ENCODE measurements around the gene MEF2B.
A peak's percentile ranks its signal among the peaks of the same experiment; 100 is the strongest.

The MEF2B gene

DNA sequence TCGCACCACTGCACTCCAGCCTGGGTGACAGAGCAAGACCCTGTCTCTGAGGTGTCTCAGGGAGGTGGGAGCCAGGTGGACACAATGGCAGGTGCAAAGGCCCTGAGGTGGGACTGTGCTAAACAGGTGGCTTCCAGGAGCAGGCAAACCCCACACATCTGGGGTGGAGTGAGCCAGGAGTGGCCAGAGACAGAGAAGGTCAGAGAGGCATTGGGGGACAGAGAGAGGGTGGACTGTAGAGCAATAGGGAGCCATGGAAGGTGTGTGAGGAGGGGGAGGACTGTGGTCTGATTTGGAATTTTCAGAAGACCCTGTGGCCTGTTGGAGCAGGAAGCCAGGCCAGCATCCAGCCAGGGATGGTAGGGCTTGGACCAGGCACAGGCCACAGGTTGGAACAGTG, 4.7 kb downstream of the MEF2B start:
- TF ChIP-seq, protein P1, sequence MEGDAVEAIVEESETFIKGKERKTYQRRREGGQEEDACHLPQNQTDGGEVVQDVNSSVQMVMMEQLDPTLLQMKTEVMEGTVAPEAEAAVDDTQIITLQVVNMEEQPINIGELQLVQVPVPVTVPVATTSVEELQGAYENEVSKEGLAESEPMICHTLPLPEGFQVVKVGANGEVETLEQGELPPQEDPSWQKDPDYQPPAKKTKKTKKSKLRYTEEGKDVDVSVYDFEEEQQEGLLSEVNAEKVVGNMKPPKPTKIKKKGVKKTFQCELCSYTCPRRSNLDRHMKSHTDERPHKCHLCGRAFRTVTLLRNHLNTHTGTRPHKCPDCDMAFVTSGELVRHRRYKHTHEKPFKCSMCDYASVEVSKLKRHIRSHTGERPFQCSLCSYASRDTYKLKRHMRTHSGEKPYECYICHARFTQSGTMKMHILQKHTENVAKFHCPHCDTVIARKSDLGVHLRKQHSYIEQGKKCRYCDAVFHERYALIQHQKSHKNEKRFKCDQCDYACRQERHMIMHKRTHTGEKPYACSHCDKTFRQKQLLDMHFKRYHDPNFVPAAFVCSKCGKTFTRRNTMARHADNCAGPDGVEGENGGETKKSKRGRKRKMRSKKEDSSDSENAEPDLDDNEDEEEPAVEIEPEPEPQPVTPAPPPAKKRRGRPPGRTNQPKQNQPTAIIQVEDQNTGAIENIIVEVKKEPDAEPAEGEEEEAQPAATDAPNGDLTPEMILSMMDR (IDR thresholded peaks at IDR 0.05; ENCODE audit: insufficient read depth, low read length, poor library complexity, severe bottlenecking) = no peak
- TF ChIP-seq EZH2phosphoT487 (conservative IDR thresholded peaks at IDR 0.05; ENCODE audit: low read length) = no peak
- Histone ChIP-seq H3K79me2 (ENCODE audit: insufficient read depth, low read length) (peaks cover 94% of the 10 kb centered on the region), H3K27ac (ENCODE audit: low read depth, low read length) (peak overlapping the region; percentile 99), H2AFZ (ENCODE audit: low read depth, low read length, severe bottlenecking) (no peak overlapping the region), H3K4me2 (ENCODE audit: low read depth, low read length, poor library complexity, severe bottlenecking) (peak overlapping the region; percentile 96), H4K20me1 (ENCODE audit: low read depth, low read length) (no peaks in the 10 kb centered on the region), H3K36me3 (ENCODE audit: low read length) (peaks cover 4% of the 10 kb centered on the region), H3K9me3 (ENCODE audit: insufficient read depth, low read length) (no peaks in the 10 kb centered on the region), H3K4me3 (ENCODE audit: insufficient read depth, low read length, poor library complexity, severe bottlenecking) (peak overlapping the region; percentile 81), H3K9ac (ENCODE audit: low read length) (peak overlapping the region; percentile 94), H3K9me2 (replicated peaks; ENCODE audit: insufficient read depth, low read length) (no peaks in the 10 kb centered on the region), H3K27me3 (ENCODE audit: low read length) (no peaks in the 10 kb centered on the region), H3F3A (ENCODE audit: insufficient read depth) (peaks cover 89% of the 10 kb centered on the region)

DNA sequence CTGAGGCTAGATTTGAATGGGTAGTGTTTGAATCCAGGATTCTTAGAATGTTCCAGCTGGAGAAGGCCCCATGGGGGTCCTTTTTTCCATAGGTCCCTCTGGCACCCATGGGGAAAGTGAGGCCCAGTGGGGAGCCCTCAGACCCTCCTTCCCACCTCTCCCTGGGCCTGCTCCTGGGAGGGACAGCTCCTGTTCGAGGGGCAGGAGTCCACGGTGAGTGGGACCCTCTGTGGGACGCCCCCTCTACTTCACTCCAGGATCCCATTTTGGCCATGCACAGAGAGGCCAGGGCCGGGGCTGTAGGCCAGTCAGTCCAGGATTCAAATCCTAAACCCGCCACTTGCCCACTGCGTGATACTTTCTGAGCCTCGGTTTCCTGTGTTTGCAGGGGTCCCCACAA, 7.6 kb downstream of the MEF2B start:
- Histone ChIP-seq H3K27ac (ENCODE audit: low read depth, low read length) (peak overlapping the region; percentile 99), H3K27me3 (ENCODE audit: low read length) (no peaks in the 10 kb centered on the region), H3K4me2 (ENCODE audit: low read depth, low read length, poor library complexity, severe bottlenecking) (peak overlapping the region; percentile 96), H3K9me3 (ENCODE audit: insufficient read depth, low read length) (no peaks in the 10 kb centered on the region), H3K36me3 (ENCODE audit: low read length) (peaks cover 2% of the 10 kb centered on the region; the same call in 1 of the 2 replicates), H3K79me2 (ENCODE audit: insufficient read depth, low read length) (peaks cover 83% of the 10 kb centered on the region), H4K20me1 (ENCODE audit: low read depth, low read length) (no peaks in the 10 kb centered on the region), H3K9ac (ENCODE audit: low read length) (peak overlapping the region; percentile 94), H3F3A (ENCODE audit: insufficient read depth) (peaks cover 95% of the 10 kb centered on the region), H3K9me2 (replicated peaks; ENCODE audit: insufficient read depth, low read length) (no peaks in the 10 kb centered on the region), H2AFZ (ENCODE audit: low read depth, low read length, severe bottlenecking) (no peak overlapping the region), H3K4me3 (ENCODE audit: insufficient read depth, low read length, poor library complexity, severe bottlenecking) (peak overlapping the region; percentile 36)
- TF ChIP-seq, protein P1 (IDR thresholded peaks at IDR 0.05; ENCODE audit: insufficient read depth, low read length, poor library complexity, severe bottlenecking) = no peak

DNA sequence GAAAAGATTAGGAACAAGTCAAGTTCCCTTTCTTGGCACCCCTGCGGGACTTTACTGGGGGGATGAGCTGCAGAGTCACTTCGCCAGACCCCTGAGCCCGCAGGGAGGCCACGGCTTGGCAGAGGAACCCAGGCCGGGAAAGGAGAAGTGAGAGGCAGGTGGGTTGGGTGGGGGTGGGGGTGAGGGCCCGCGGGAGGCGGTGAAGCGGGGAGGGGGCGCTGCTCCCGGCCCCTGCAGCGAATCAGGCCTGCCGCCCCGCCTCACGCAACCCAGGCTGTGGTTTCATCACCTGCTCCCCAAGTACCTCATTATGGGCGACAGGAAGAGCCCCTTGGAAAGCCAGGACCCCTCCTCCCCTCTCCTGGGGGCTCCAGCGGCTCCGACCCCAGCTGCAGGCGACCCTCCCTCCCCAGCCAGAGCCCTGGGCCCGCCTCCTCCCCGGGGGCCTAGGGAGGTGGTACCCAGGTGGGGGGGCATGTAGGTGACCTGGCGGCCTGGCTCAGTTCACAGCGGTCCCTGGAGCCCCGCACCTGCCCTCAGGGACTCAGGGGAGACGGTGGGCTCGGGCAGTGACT, 9.5 kb downstream of the MEF2B start:
- peaks cover 94% of the 10 kb centered on the region for H3F3A ChIP-seq (ENCODE audit: insufficient read depth)
- TF ChIP-seq, protein P1 (IDR thresholded peaks at IDR 0.05; ENCODE audit: insufficient read depth, low read length, poor library complexity, severe bottlenecking) = no peak
- TF ChIP-seq EZH2phosphoT487 (conservative IDR thresholded peaks at IDR 0.05; ENCODE audit: low read length) = no peak
- peak overlapping the region; percentile 94 for H3K9ac ChIP-seq (ENCODE audit: low read length)
- H3K9me3 ChIP-seq (ENCODE audit: insufficient read depth, low read length) = no peaks in the 10 kb centered on the region
- peaks cover 70% of the 10 kb centered on the region for H3K79me2 ChIP-seq (ENCODE audit: insufficient read depth, low read length)
- H3K4me2 ChIP-seq (ENCODE audit: low read depth, low read length, poor library complexity, severe bottlenecking) = peak overlapping the region; percentile 96
- no peaks in the 10 kb centered on the region for H3K27me3 ChIP-seq (ENCODE audit: low read length)
- peak overlapping the region; percentile 23 for H3K4me3 ChIP-seq (ENCODE audit: insufficient read depth, low read length, poor library complexity, severe bottlenecking)
- H4K20me1 ChIP-seq (ENCODE audit: low read depth, low read length) = no peaks in the 10 kb centered on the region
- peak overlapping the region; percentile 99 for H3K27ac ChIP-seq (ENCODE audit: low read depth, low read length)
- H3K36me3 ChIP-seq (ENCODE audit: low read length) = peaks cover 2% of the 10 kb centered on the region; the same call in 1 of the 2 replicates
- H3K9me2 ChIP-seq (replicated peaks; ENCODE audit: insufficient read depth, low read length) = no peaks in the 10 kb centered on the region
- H2AFZ ChIP-seq (ENCODE audit: low read depth, low read length, severe bottlenecking) = no peak overlapping the region

All from SU-DHL-6 (cell line).